GM12873 (cell line): ENCODE data around the gene TMEM143.

Experiments
- CTCF ChIP-seq: IDR thresholded peaks from 2 replicates; pipeline ENCODE4 v1.5.1; 2012; ENCODE audit warnings: low read depth, mild to moderate bottlenecking, moderate library complexity, low read length, control low read depth; ENCODE audit not compliant: insufficient read depth; ENCODE audit errors: missing control alignments

Gene TMEM143

GRCh38 chr19:48394331-48395169, 30.8 kb upstream of the TMEM143 start:
- no peak for TF ChIP-seq CTCF

GRCh38 chr19:48393559-48394330, 30.0 kb upstream of the TMEM143 start, which contains the start of gene GRIN2D:
Gene GRIN2D, plus strand, starts transcription at chr19:48393668. Its CDS starts 4,725 bp downstream, at chr19:48398393.
- no peak for TF ChIP-seq CTCF

- no peak for TF ChIP-seq CTCF
Observed at GRCh38 chr19:48392860-48393558, 29.3 kb upstream of the TMEM143 start.

GRCh38 chr19:48391100-48392005, 27.6 kb upstream of the TMEM143 start, which contains the start of gene KDELR1:
Gene KDELR1, minus strand, starts transcription at chr19:48391551. Its CDS starts 193 bp downstream, at chr19:48391358.
- TF ChIP-seq CTCF = peak; percentile 98

GRCh38 chr19:48390188-48391099, 26.7 kb upstream of the TMEM143 start:
- TF ChIP-seq CTCF = peak; percentile 56

- no peak for TF ChIP-seq CTCF
Observed at GRCh38 chr19:48386981-48387380, 23.2 kb upstream of the TMEM143 start.
